Common myeloid progenitor, CD34-positive (primary cell): Measurements from ENCODE around the gene KMT2E. TPM values are rescaled to one million over a fixed set of nuclear protein-coding genes. Genes with fewer than 3 reads are reported as not detected.

ENCODE experiments used
- CTCF ChIA-PET: fragments of 350-600 bp; sonication (Branson Sonifier 250); formaldehyde crosslinking; loops from one replicate; lab custom pipeline; 2021; ENCODE audit warnings: antibody characterized with exemption; lab: Charles Lee
- POLR2A ChIA-PET: fragments of 350-600 bp; sonication (Branson Sonifier 250); formaldehyde crosslinking; loops from one replicate; lab custom pipeline; 2021; ENCODE audit warnings: antibody characterized with exemption; lab: Charles Lee
- DNase-seq, 3 donors: peaks; one replicate each; pipeline versions ENCODE4 v3.0.0 to v3.0.0-alpha.2; 2013
- H3K27ac ChIP-seq, 2 experiments: 1 replicate in 1 of 2; 2 replicates in 1 of 2; pipeline ENCODE4 v1.7.0; 2013; ENCODE audit warnings: inconsistent platforms in 2 of 2, low read length in 2 of 2, mild to moderate bottlenecking in 2 of 2, low read depth in 1 of 2, moderate library complexity in 1 of 2; ENCODE audit not compliant: severe bottlenecking in 2 of 2, insufficient read depth in 1 of 2, poor library complexity in 1 of 2
- H3K27me3 ChIP-seq, 5 experiments: replicated peaks in 2 of 5; 1 replicate in 3 of 5; 2 replicates in 2 of 5; pipeline versions ENCODE4 v1.6.1 to v1.7.0; 2013; ENCODE audit warnings: low read length in 4 of 5, mild to moderate bottlenecking in 2 of 5, moderate library complexity in 2 of 5, inconsistent platforms in 1 of 5; ENCODE audit not compliant: insufficient read depth in 5 of 5, control insufficient read depth in 4 of 5
- H3K36me3 ChIP-seq, 4 experiments: 1 replicate in 2 of 4; 2 replicates in 2 of 4; pipeline versions ENCODE4 v1.6.1 to v1.7.0; 2013; ENCODE audit warnings: low read length in 3 of 4, control low read depth in 1 of 4, mild to moderate bottlenecking in 1 of 4; ENCODE audit not compliant: control insufficient read depth in 4 of 4, insufficient read depth in 4 of 4
- H3K4me1 ChIP-seq, 4 experiments: 1 replicate in 3 of 4; 2 replicates in 1 of 4; pipeline versions ENCODE4 v1.6.1 to v1.7.1; 2013; ENCODE audit warnings: low read length in 3 of 4, mild to moderate bottlenecking in 3 of 4, control low read depth in 1 of 4, inconsistent platforms in 1 of 4, moderate library complexity in 1 of 4; ENCODE audit not compliant: control insufficient read depth in 4 of 4, insufficient read depth in 4 of 4; ENCODE audit errors: control extremely low read depth in 1 of 4
- H3K4me3 ChIP-seq, 7 experiments: 1 replicate in 4 of 7; 2 replicates in 3 of 7; pipeline versions ENCODE4 v1.5.1 to v1.7.0; 2013; ENCODE audit warnings: mild to moderate bottlenecking in 7 of 7, low read length in 6 of 7, moderate library complexity in 6 of 7, inconsistent platforms in 2 of 7, low read depth in 2 of 7, control low read depth in 1 of 7; ENCODE audit not compliant: insufficient read depth in 4 of 7, control insufficient read depth in 1 of 7; ENCODE audit errors: extremely low read depth in 1 of 7
- H3K9me3 ChIP-seq, 5 experiments: 1 replicate in 4 of 5; 2 replicates in 1 of 5; pipeline versions ENCODE4 v1.6.1 to v1.7.1; 2013; ENCODE audit warnings: low read length in 4 of 5, mild to moderate bottlenecking in 2 of 5, inconsistent platforms in 1 of 5, low read depth in 1 of 5, moderate library complexity in 1 of 5; ENCODE audit not compliant: control insufficient read depth in 4 of 5, insufficient read depth in 2 of 5; ENCODE audit errors: control extremely low read depth in 1 of 5
- WGBS: methylation state at CpG from one replicate; pipeline ENCODE4 v1.1.5; 2013; ENCODE audit not compliant: insufficient coverage; 5-methylcytosine and 5-hydroxymethylcytosine counted together
- polyA plus RNA-seq: library from polyadenylated mRNA; unstranded; fragments of 120-200 nt; gene quantifications from one replicate; pipeline ENCODE4 v1.2.1, GENCODE V29; 2013

KMT2E gene
- polyA plus RNA-seq, result 62.3 TPM

GRCh38 chr7:105013816-105014692 lies at the start of gene KMT2E:
KMT2E (plus strand) TSS chr7:105014205; CDS start chr7:105040953, 26,748 bp downstream.
- peak; percentile 85 to 93 (median 92) for DNase-seq
- WGBS, result 0% methylated on average over 37 of the region's 69 CpGs
- Histone ChIP-seq H3K4me3 (peak within 1 kb of the TSS; percentile 91 to 100 (median 99)), H3K27me3 (no peaks in the 10 kb centered on the region), H3K36me3 (no peaks in the 10 kb centered on the region), H3K4me1 (peaks cover 32 to 61% (median 45%) of the 10 kb centered on the region in 4 experiments), H3K27ac (peak within 1 kb of the TSS; percentile 100), H3K9me3 (no peaks in the 10 kb centered on the region)
- POLR2A ChIA-PET, result interaction anchor here (0.6 to 7.3 kb wide), 14 partner anchors 11 to 518 kb away, joined by 3 to 120 read pairs (median 4); no protein-coding TSS in a partner anchor
- CTCF ChIA-PET, result interaction anchor here (0.8 to 18.2 kb wide), 10 partner anchors 12 to 55 kb away, joined by 3 to 316 read pairs (median 3); no protein-coding TSS in a partner anchor

GRCh38 chr7:104964626-104965236 lies 49.3 kb upstream of the KMT2E start:
- WGBS, result 94% methylated on average over 4 of the region's 6 CpGs
- H3K4me1 ChIP-seq, result peaks cover 21 to 36% (median 33%) of the 10 kb centered on the region in 4 experiments
- POLR2A ChIA-PET, result no interaction called here

GRCh38 chr7:104966022-104966421 lies 48.0 kb upstream of the KMT2E start:
- Histone ChIP-seq H3K27ac (no peak overlapping the region), H3K9me3 (no peaks in the 10 kb centered on the region), H3K4me1 (peaks cover 16 to 29% (median 25%) of the 10 kb centered on the region in 4 experiments), H3K4me3 (no peak overlapping the region), H3K36me3 (peaks cover 0 to 4% (median 1%) of the 10 kb centered on the region in 4 experiments), H3K27me3 (no peaks in the 10 kb centered on the region)
- POLR2A ChIA-PET, result interaction anchor here (0.7 to 0.9 kb wide), 2 partner anchors 16 to 37 kb away, joined by 3 to 8 read pairs; no protein-coding TSS in a partner anchor
- CTCF ChIA-PET, result interaction anchor here (0.6 to 3.0 kb wide), 9 partner anchors 8 to 449 kb away, joined by 3 to 16 read pairs (median 4); no protein-coding TSS in a partner anchor
- 100% methylated on average over 1 of the region's 2 CpGs for WGBS
- DNase-seq, result no peak

More at GRCh38 chr7:104964626-104965236, 49.3 kb upstream of the KMT2E start:
- Histone ChIP-seq H3K4me3 (no peak overlapping the region), H3K27me3 (no peaks in the 10 kb centered on the region), H3K27ac (no peak overlapping the region), H3K36me3 (peaks cover 0 to 4% (median 1%) of the 10 kb centered on the region in 4 experiments), H3K9me3 (no peaks in the 10 kb centered on the region)
- CTCF ChIA-PET, result interaction anchor here (0.6 to 2.5 kb wide), 5 partner anchors 8 to 79 kb away, joined by 3 to 11 read pairs (median 5); no protein-coding TSS in a partner anchor
- DNase-seq, result no peak

GRCh38 chr7:104967088-104967487 lies 46.9 kb upstream of the KMT2E start:
- POLR2A ChIA-PET, result interaction anchor here (0.6 to 0.8 kb wide), 2 partner anchors 45 to 678 kb away, joined by 3 to 4 read pairs; no protein-coding TSS in a partner anchor
- Histone ChIP-seq H3K4me1 (peaks cover 10 to 18% (median 14%) of the 10 kb centered on the region in 4 experiments), H3K36me3 (peaks cover 0 to 4% (median 1%) of the 10 kb centered on the region in 4 experiments), H3K27me3 (no peaks in the 10 kb centered on the region), H3K27ac (no peak overlapping the region), H3K4me3 (no peak overlapping the region), H3K9me3 (no peaks in the 10 kb centered on the region)
- WGBS, result 100% methylated on average over 2 of the region's 2 CpGs
- DNase-seq, result no peak
- CTCF ChIA-PET, result interaction anchor here (0.6 to 3.0 kb wide), 8 partner anchors 11 to 1164 kb away, joined by 3 to 16 read pairs (median 4); no protein-coding TSS in a partner anchor

- 100% methylated on average over 4 of the region's 4 CpGs for WGBS
Observed at GRCh38 chr7:104967595-104967994, 46.4 kb upstream of the KMT2E start.

GRCh38 chr7:104968648-104969047 lies 45.4 kb upstream of the KMT2E start:
- WGBS, result 100% methylated on average over 2 of the region's 2 CpGs

More at GRCh38 chr7:104967595-104967994, 46.4 kb upstream of the KMT2E start:
- Histone ChIP-seq H3K4me1 (peaks cover 5 to 13% (median 9%) of the 10 kb centered on the region in 4 experiments), H3K27ac (no peak overlapping the region), H3K4me3 (no peak overlapping the region), H3K27me3 (no peaks in the 10 kb centered on the region), H3K9me3 (no peaks in the 10 kb centered on the region), H3K36me3 (peaks cover 0 to 3% (median under 1%) of the 10 kb centered on the region in 4 experiments)
- ChIA-PET CTCF (interaction anchor here (1.5 to 3.0 kb wide), 4 partner anchors 11 to 13 kb away, joined by 4 to 16 read pairs (median 8); no protein-coding TSS in a partner anchor), POLR2A (interaction anchor here (0.8 kb wide), 1 partner anchor 45 kb away, joined by 3 read pairs; no protein-coding TSS in a partner anchor)
- DNase-seq, result no peak

More at GRCh38 chr7:104968648-104969047, 45.4 kb upstream of the KMT2E start:
- no peak for DNase-seq
- H3K27ac ChIP-seq, result no peak overlapping the region
- H3K9me3 ChIP-seq, result no peaks in the 10 kb centered on the region
- POLR2A ChIA-PET, result interaction anchor here (0.5 kb wide), 1 partner anchor 73 kb away, joined by 3 read pairs; no protein-coding TSS in a partner anchor
- H3K4me1 ChIP-seq, result peaks cover 0 to 4% (median 1%) of the 10 kb centered on the region in 4 experiments
- no peak overlapping the region for H3K4me3 ChIP-seq
- CTCF ChIA-PET, result no interaction called here
- H3K36me3 ChIP-seq, result peaks cover 0 to 2% (median under 1%) of the 10 kb centered on the region in 4 experiments
- H3K27me3 ChIP-seq, result no peaks in the 10 kb centered on the region
